ENCODE measurements around the gene POLA2.

DNA sequence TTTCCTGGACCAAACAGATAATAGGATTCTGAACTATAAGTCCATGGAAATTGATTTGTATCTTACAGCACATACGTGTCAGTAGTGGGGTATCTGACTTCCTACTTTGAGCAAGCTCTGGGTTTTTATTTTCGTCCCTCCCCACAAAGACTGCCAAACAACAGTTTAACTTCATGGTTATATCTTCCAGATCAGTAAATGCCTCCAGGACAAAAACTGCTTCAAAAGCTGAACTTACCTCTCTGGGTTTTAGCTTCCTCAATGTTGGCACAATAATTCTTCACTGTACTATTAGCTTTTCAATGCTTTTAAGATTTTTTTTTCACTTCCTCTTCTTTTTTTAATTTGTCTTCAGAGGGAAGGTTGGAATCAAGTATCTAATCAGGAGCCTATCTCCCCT is 67.7 kb downstream of the POLA2 start:
- TF ChIP-seq POLR2A (IDR thresholded peaks at IDR 0.05) (no peak), CTCF (IDR thresholded peaks at IDR 0.05) (no peak)

All from heart left ventricle (tissue), 13 donors.